RCC 7860 (cell line): ENCODE measurements around the gene GTF3C2.
"Not testable (repeated sequence)": the region's sequence is repeated elsewhere in the genome, so short reads cannot be mapped to it uniquely, and the experiment has no call there.

Experiments used
- DNase-seq: peaks from one replicate; pipeline ENCODE4 v3.0.0-alpha.2; 2015; ENCODE audit warnings: low spot score
- FAIRE-seq: peaks from 2 replicates; lab custom pipeline; 2012; peaks lifted over from hg19 to GRCh38; lab: Jason Lieb, UNC

Gene GTF3C2

GRCh38 chr2:27372937-27373336, 16.4 kb upstream of the GTF3C2 start:
- FAIRE-seq (no peak), DNase-seq (no peak)

DNA sequence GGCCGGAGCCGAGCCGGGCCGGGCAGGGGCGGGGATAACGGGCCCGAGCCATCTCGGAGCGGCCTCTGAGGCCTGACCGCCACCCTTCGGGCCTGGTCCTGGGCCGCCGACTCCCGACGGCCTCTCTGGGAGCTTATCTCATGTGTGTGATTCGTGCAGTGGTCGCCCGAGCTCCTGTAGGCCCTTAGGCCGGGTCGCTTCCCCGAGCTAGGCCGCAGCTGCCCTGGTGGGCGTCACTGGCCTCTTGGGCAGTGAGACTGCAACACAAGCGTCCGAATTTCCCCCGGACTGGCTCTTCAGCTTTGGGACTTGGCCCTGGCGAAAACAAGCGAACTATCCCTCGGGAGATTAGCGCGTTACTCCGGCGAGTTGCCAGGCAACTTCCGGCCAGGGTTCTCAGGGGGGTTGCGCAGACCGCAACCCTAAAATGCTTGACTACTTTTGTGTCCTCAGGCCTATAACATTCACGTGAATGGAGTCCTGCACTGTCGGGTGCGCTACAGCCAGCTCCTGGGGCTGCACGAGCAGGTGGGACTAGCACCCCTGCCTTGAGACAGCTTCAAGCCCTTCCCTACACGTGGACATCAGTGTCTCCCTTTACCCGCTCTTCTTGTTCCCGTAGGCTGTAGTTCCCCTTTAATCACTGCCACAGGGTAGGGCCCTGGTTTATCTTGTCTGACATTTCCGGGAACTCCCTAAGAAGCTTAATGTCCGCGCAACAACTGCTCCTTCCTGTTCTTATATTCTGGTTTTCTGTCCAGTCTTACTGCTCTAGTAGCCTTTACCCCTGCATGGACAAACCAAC, 14.5 kb upstream of the GTF3C2 start:
- FAIRE-seq (no peak), DNase-seq (peak; percentile 31)

GRCh38 chr2:27370026-27370815, 13.7 kb upstream of the GTF3C2 start, which contains the start of the genes EIF2B4 and SNX17:
Gene EIF2B4, minus strand, starts transcription at chr2:27370338. Its CDS starts 24 bp downstream, at chr2:27370314.
Gene SNX17, plus strand, starts transcription at chr2:27370616. Its CDS starts 128 bp downstream, at chr2:27370744.
- peak; percentile 57 for FAIRE-seq

GRCh38 chr2:27369471-27370025, 13.0 kb upstream of the GTF3C2 start:
- peak; percentile 13 for DNase-seq
- no peak for FAIRE-seq

More at GRCh38 chr2:27370026-27370815, 13.7 kb upstream of the GTF3C2 start, which contains the start of the genes EIF2B4 and SNX17:
- peak; percentile 98 for DNase-seq

- no peak for DNase-seq
- no peak for FAIRE-seq
These were observed 7.4 kb upstream of the GTF3C2 start for GRCh38 chr2:27363933-27364332.

DNA sequence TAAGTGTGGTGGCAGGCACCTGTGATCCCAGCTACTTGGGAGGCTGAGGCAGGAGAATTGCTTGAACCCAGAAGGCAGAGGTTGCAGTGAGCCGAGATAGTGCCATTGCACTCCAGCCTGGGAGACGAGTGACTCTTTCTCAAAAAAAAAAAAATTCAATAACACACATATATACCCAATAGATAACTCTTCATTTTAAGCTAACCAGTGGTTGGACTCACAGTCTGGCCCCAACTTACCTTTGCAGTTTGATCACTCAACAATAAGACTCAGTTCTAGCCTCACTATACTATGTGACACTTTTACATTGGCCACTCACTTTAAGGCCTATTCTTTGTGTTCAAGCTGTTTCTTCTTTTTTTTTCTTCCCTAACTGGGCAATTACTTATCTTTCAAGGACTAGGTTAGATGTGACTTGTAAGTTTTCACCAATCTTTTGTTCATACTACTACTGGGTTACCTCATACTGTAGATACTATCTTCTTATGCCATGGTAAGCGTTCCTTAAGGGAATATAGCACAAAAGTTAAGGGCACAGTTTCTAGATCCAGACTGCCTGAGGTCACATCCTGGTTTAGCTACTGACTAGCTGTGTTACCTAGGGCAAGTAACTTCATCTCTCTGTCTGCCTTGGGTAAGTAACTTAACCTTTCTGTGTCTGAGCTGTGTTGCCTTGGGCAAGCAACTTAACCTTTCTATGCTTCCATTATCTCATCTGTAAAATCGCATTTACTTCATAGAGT, 6.3 kb upstream of the GTF3C2 start:
- FAIRE-seq = no peak
- DNase-seq = no peak

DNA sequence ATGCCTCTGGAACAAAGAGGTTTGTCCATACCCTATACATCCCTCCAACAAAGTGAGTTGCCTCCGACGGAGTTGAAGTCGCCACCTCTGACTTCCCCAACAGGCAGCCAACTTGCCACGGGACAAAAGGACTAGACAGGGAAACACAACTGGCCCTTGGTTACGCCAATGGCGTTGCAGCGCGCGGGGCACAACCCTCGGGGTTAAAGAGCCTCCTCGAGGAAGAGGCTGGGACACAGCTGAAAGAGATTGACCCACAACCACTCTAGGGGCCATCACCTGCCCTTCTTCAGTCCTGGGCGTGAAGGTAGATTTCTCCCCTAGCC, 545 bp downstream of the GTF3C2 start:
- DNase-seq (peak; percentile 46), FAIRE-seq (no peak)

GRCh38 chr2:27354597-27354927, 2.0 kb downstream of the GTF3C2 start:
- no peak for FAIRE-seq

DNA sequence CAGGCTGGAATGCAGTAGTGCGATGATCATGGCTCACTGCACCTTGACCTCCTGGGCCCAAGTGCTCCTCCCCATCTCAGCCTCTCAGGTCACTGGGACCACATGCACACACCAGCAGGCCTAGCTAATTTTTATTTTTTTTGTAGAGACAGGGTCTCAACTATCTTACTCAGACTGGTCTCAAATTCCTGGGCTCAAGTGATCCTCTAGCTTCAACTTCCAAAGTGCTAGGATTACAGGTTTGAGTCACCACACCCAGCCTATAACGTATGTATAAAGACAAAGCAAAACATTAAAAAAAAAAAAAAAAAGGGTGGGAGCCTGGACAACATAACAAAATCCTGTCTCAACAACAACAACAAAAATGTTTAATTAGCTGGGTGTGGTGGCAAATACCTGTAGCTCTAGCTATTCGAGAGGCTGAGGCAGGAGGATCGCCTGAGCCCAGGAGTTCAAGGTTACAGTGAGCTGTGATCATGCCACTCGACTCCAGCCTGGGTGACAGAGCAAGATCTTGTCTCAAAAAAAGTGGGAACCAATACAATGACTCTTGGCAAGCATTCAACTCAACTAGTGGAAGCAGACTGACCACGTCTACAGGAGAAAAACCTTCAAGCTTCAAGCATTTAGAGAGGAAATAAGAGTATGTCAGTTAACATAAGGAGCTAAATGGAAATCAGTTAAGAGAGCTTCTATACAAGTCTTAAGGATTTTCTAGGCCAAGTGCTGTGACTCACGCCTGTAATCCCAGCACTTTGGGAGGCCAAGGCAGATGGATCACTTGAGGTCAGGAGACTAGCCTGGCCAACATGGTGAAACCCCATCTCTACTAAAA, 2.6 kb downstream of the GTF3C2 start:
- DNase-seq (no peak), FAIRE-seq (no peak)

More at GRCh38 chr2:27354597-27354927, 2.0 kb downstream of the GTF3C2 start:
- no peak for DNase-seq

- not testable (repeated sequence) for FAIRE-seq, DNase-seq
These were observed 3.2 kb downstream of the GTF3C2 start for GRCh38 chr2:27353386-27353761.

GRCh38 chr2:27351802-27352598, 4.6 kb downstream of the GTF3C2 start:
- FAIRE-seq (no peak), DNase-seq (no peak)

DNA sequence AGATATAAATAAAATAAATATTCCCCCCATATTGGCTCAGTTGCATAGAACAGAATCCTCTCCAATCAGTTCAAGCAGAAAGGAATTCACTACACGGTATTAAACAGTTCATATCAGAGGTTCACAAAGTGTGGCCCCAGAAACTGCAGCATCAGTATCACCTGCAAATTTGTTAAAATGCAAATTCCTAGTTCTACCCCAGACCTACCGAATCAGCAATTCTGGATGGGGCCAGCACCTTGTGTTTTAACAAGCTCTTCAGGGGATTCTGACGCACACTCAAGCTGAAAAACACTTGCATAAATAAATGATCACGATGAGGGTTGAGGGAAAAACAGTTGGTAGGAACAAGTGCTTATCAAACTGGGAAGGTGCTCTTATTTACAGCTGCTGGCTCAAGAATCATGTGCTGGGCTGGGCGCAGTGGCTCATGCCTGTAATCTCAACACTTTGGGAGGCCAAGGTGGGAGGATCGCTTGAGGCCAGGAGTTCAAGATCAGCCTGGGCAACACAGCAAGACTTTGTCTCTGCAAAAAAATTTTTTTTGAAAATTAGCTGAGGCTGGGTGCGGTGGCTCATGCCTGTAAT, 6.4 kb downstream of the GTF3C2 start:
- FAIRE-seq (no peak), DNase-seq (no peak)

DNA sequence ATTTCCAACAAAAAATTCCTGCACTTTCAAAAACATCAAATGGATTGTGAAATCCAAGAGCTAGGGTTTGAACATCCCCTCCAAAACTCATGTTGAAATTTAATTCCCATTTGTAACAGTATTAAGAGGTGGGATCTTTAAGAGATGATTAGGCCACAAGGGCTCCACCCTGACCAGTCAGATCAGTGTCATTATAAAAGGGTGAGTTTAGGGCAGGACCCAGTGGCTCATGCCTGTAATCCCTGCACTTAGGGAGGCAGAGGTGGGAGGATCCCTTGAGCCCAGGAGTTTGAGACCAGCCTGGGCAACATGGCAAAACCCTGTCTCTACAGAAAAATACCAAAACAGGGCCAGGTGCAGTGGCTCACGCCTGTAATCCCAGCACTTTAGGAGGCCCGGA, 8.9 kb downstream of the GTF3C2 start:
- FAIRE-seq = no peak
- DNase-seq = no peak

GRCh38 chr2:27336173-27336572, 20.4 kb downstream of the GTF3C2 start:
- FAIRE-seq (no peak), DNase-seq (no peak)

GRCh38 chr2:27335311-27335710, 21.3 kb downstream of the GTF3C2 start:
- FAIRE-seq = no peak
- DNase-seq = no peak

- FAIRE-seq = no peak
- DNase-seq = no peak
These were observed 31.8 kb downstream of the GTF3C2 start for GRCh38 chr2:27324720-27325119.

GRCh38 chr2:27323596-27324285, 32.8 kb downstream of the GTF3C2 start:
- DNase-seq (peak; percentile 7), FAIRE-seq (no peak)
